ENCODE data around the gene OR6Y1. TPM values are rescaled to one million over a fixed set of nuclear protein-coding genes. Genes with fewer than 3 reads are reported as not detected.
A peak's percentile ranks its signal among the peaks of the same experiment; 100 is the strongest.

Gene OR6Y1
- total RNA-seq, 1 donor from 2014 or later = not detected

DNA sequence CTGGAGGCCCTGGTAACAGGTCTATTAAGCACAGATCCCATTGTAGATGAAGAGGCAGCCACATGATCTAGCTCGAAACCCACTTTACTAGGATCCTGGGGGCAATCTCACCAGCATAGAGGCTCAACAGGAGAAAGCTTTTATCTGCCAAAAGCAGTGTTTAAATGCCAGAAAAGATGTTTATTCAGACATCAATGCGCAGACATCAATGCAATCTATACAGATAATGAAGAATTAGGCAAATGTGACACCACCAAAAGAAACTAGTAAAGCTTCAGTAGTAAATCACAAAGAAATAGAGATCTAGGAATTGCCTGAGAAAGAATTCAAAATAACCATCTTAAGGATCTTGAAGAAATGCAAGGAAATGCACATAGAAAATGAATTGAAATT, 32.5 kb downstream of the OR6Y1 start:
- Mint-ChIP-seq H3K27ac (no peak overlapping the region), H3K9me3 (peaks cover 26% of the 10 kb centered on the region), H3K27me3 (ENCODE audit: low read depth) (no peaks in the 10 kb centered on the region), H3K4me3 (no peak overlapping the region), H3K36me3 (peaks cover 2% of the 10 kb centered on the region), H3K4me1 (peaks cover 8% of the 10 kb centered on the region)
- no peak for TF ChIP-seq CTCF (IDR thresholded peaks at IDR 0.05; ENCODE audit: unreplicated experiment)
- no peak for DNase-seq (ENCODE audit: low spot score in 2 of 2, unreplicated experiment in 2 of 2)

GRCh38 chr1:158520955-158521665, 33.1 kb downstream of the OR6Y1 start:
- no peak for TF ChIP-seq CTCF (IDR thresholded peaks at IDR 0.05; ENCODE audit: unreplicated experiment)
- Mint-ChIP-seq H3K9me3 (peaks cover 21% of the 10 kb centered on the region), H3K27me3 (ENCODE audit: low read depth) (no peaks in the 10 kb centered on the region), H3K27ac (no peak overlapping the region), H3K4me3 (no peak overlapping the region), H3K36me3 (peaks cover 2% of the 10 kb centered on the region), H3K4me1 (peaks cover 8% of the 10 kb centered on the region)
- DNase-seq (ENCODE audit: low spot score in 2 of 2, unreplicated experiment in 2 of 2) = no peak

GRCh38 chr1:158520021-158520420, 34.2 kb downstream of the OR6Y1 start:
- no peak for TF ChIP-seq CTCF (IDR thresholded peaks at IDR 0.05; ENCODE audit: unreplicated experiment)
- DNase-seq (ENCODE audit: low spot score in 2 of 2, unreplicated experiment in 2 of 2) = no peak
- no peak overlapping the region for H3K4me3 Mint-ChIP-seq
- H3K36me3 Mint-ChIP-seq = peaks cover 2% of the 10 kb centered on the region
- H3K27me3 Mint-ChIP-seq (ENCODE audit: low read depth) = peaks cover 1% of the 10 kb centered on the region
- peaks cover 13% of the 10 kb centered on the region for H3K9me3 Mint-ChIP-seq
- H3K27ac Mint-ChIP-seq = no peak overlapping the region
- H3K4me1 Mint-ChIP-seq = peaks cover 8% of the 10 kb centered on the region

DNA sequence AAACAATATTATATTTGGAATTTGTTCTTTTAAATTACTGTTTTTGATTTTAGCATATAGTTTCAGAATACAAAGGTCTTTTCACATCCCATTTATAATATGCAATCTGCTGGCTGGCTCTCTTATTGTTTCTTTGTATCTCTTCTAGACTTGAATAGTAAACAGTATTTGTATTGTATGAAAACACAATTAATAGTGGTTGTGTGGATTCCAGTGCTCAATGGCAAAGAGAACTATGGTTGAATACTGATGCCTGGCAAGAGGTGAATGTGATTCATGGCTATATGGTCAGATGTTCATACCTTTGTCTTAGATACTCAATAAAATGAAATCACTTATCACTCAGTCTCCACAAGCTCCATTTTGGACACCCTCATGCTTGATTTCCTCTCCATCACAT, 37.2 kb downstream of the OR6Y1 start:
- H3K36me3 Mint-ChIP-seq = no peaks in the 10 kb centered on the region
- no peak overlapping the region for H3K27ac Mint-ChIP-seq
- TF ChIP-seq CTCF (IDR thresholded peaks at IDR 0.05; ENCODE audit: unreplicated experiment) = no peak
- H3K9me3 Mint-ChIP-seq = no peaks in the 10 kb centered on the region
- H3K27me3 Mint-ChIP-seq (ENCODE audit: low read depth) = peaks cover 1% of the 10 kb centered on the region
- DNase-seq (ENCODE audit: low spot score in 2 of 2, unreplicated experiment in 2 of 2) = no peak
- H3K4me3 Mint-ChIP-seq = no peak overlapping the region
- H3K4me1 Mint-ChIP-seq = peaks cover 9% of the 10 kb centered on the region

DNA sequence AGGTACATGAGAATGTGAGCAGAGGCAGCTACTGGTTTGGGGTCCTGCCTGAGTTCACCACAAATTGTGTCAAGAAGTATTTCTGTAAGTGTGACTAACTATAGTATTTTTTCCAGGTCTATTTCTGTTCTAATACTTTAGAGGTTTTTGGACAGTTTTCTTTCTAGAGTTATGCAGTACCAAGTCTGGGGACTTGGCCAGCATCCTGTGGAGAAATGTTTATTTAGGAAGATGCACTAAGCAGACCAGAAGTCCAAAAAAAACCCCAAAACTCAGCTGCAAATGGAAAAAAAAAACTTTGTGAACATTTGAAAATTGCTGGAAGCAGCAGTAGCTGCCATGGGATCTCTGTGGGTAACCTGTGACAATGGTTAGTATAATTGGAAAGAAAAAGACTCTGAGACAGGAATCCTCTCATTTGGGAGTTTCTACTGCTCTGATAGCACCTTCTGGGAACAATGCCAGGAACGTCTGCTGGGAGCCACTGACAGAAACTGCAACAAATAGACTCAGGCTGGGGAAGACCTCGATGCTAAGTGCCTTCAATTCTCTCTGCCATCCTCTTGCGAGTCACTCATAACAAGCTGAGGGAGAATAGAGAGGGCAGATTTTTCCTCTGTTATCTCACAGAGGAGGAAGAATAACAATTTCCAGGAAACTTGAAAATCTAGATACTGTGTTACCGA, 44.6 kb downstream of the OR6Y1 start:
- TF ChIP-seq CTCF (IDR thresholded peaks at IDR 0.05; ENCODE audit: unreplicated experiment) = no peak
- DNase-seq (ENCODE audit: low spot score in 2 of 2, unreplicated experiment in 2 of 2) = peak; percentile 25 to 44
- Mint-ChIP-seq H3K27me3 (ENCODE audit: low read depth) (peaks cover 10% of the 10 kb centered on the region), H3K4me1 (peaks cover 29% of the 10 kb centered on the region), H3K4me3 (no peak overlapping the region), H3K9me3 (no peaks in the 10 kb centered on the region), H3K27ac (peak overlapping the region; percentile 80), H3K36me3 (no peaks in the 10 kb centered on the region)
